Left ventricle myocardium inferior (tissue), 1 donor: ENCODE data around the gene RPS19BP1. TPM values are rescaled to one million over a fixed set of nuclear protein-coding genes. Genes with fewer than 3 reads are reported as not detected.

Experiments used
- DNase-seq: peaks from one replicate; pipeline ENCODE4 v3.0.0-alpha.2; 2020
- H3K27ac ChIP-seq: fragments of 200-600 bp; replicated peaks from 2 replicates; pipeline ENCODE4 v1.8.0; 2021
- H3K27me3 ChIP-seq: fragments of 200-600 bp; 2 replicates; pipeline ENCODE4 v1.8.0; 2021; ENCODE audit warnings: low read depth
- H3K36me3 ChIP-seq: fragments of 200-600 bp; 2 replicates; pipeline ENCODE4 v1.8.0; 2021
- H3K4me1 ChIP-seq: fragments of 200-600 bp; 2 replicates; pipeline ENCODE4 v1.8.0; 2021
- H3K4me3 ChIP-seq: fragments of 200-600 bp; 2 replicates; pipeline ENCODE4 v1.8.0; 2021; ENCODE audit warnings: mild to moderate bottlenecking, moderate library complexity
- H3K9me3 ChIP-seq: fragments of 200-600 bp; replicated peaks from 2 replicates; pipeline ENCODE4 v1.8.0; 2021
- intact Hi-C: fragments of 100-400 bp; cut with micrococcal nuclease; formaldehyde crosslinking; loops from one replicate; pipeline ENCODE4 v1.11.0; 2022
- total RNA-seq: library from RNA; stranded (reverse); fragmentation: NEBNext Ultra II Directional; extraction: Animal tissue kit (Norgen Biotek cat#: 25700); gene quantifications from one replicate; pipeline ENCODE4 v1.2.1, GENCODE V29; 2021
- TF ChIP-seq, protein P1 (sequence below): fragments of 200-600 bp; IDR thresholded peaks from 2 replicates; pipeline ENCODE4 v1.8.0; 2021; ENCODE audit warnings: antibody characterized with exemption, mild to moderate bottlenecking, borderline replicate concordance
- donor health status: DM: no; HTN: yes; CAD: no; lungs with severe emphysema.

The RPS19BP1 gene
- total RNA-seq, 1 donor from 2014 or later = 59.3 TPM

DNA sequence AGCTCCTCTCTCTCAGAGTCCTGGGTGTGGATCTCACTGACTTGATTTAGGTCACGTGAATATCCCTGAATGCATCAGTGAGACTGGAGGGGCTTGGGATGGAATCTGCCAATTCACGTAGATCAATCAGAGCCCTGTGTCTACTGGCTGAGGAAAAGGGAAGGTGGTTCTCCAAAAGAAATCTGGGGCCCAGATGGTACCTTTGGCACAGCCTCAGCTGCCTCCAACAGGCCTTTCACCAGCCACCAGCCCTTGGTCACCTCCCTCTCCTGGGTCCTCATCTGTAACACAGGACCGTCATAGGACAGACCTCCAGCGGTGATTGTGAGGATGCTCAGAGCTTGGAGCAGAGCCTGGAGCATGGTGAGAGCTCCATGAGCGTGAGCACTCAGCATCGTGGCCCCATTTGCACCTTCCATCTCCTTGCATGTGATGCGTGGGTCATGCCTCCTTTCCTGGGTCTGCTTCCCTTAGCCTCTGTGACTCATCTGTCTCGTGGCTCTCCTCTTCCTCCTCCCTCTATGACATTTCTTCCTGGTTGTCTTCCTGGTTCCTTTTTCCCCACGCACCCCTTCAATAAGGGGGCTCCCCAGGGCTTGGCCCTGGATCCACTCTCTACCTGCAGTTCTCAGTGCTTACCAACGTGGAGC is 38.0 kb downstream of the RPS19BP1 start:
- H3K27me3 ChIP-seq = no peaks in the 10 kb centered on the region
- no peak overlapping the region for H3K4me3 ChIP-seq
- H3K4me1 ChIP-seq = peaks cover 50% of the 10 kb centered on the region
- H3K9me3 ChIP-seq = no peaks in the 10 kb centered on the region
- DNase-seq = no peak
- no peaks in the 10 kb centered on the region for H3K36me3 ChIP-seq
- TF ChIP-seq, protein P1, sequence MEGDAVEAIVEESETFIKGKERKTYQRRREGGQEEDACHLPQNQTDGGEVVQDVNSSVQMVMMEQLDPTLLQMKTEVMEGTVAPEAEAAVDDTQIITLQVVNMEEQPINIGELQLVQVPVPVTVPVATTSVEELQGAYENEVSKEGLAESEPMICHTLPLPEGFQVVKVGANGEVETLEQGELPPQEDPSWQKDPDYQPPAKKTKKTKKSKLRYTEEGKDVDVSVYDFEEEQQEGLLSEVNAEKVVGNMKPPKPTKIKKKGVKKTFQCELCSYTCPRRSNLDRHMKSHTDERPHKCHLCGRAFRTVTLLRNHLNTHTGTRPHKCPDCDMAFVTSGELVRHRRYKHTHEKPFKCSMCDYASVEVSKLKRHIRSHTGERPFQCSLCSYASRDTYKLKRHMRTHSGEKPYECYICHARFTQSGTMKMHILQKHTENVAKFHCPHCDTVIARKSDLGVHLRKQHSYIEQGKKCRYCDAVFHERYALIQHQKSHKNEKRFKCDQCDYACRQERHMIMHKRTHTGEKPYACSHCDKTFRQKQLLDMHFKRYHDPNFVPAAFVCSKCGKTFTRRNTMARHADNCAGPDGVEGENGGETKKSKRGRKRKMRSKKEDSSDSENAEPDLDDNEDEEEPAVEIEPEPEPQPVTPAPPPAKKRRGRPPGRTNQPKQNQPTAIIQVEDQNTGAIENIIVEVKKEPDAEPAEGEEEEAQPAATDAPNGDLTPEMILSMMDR = no peak
- no peak overlapping the region for H3K27ac ChIP-seq
- intact Hi-C loops = no loop called here

- Histone ChIP-seq H3K4me3 (no peak overlapping the region), H3K4me1 (peaks cover 43% of the 10 kb centered on the region), H3K27ac (no peak overlapping the region), H3K36me3 (no peaks in the 10 kb centered on the region), H3K27me3 (no peaks in the 10 kb centered on the region), H3K9me3 (no peaks in the 10 kb centered on the region)
- DNase-seq = no peak
- TF ChIP-seq, protein P1 = no peak
- intact Hi-C loops = no loop called here
Measured at GRCh38 chr22:39493759-39494158, 38.8 kb downstream of the RPS19BP1 start.

- H3K9me3 ChIP-seq = no peaks in the 10 kb centered on the region
- peaks cover 32% of the 10 kb centered on the region for H3K4me1 ChIP-seq
- DNase-seq = no peak
- H3K36me3 ChIP-seq = peaks cover 10% of the 10 kb centered on the region
- intact Hi-C loops = no loop called here
- H3K4me3 ChIP-seq = no peak overlapping the region
- H3K27ac ChIP-seq = no peak overlapping the region
- no peaks in the 10 kb centered on the region for H3K27me3 ChIP-seq
- TF ChIP-seq, protein P1 = no peak
Measured at GRCh38 chr22:39492186-39492585, 40.4 kb downstream of the RPS19BP1 start.

- peaks cover 10% of the 10 kb centered on the region for H3K36me3 ChIP-seq
- H3K9me3 ChIP-seq = no peaks in the 10 kb centered on the region
- H3K4me3 ChIP-seq = no peak overlapping the region
- no peak for DNase-seq
- intact Hi-C loops = no loop called here
- no peak overlapping the region for H3K27ac ChIP-seq
- TF ChIP-seq, protein P1 = no peak
- no peaks in the 10 kb centered on the region for H3K27me3 ChIP-seq
- peaks cover 32% of the 10 kb centered on the region for H3K4me1 ChIP-seq
Measured at GRCh38 chr22:39491696-39492095, 40.9 kb downstream of the RPS19BP1 start.

DNA sequence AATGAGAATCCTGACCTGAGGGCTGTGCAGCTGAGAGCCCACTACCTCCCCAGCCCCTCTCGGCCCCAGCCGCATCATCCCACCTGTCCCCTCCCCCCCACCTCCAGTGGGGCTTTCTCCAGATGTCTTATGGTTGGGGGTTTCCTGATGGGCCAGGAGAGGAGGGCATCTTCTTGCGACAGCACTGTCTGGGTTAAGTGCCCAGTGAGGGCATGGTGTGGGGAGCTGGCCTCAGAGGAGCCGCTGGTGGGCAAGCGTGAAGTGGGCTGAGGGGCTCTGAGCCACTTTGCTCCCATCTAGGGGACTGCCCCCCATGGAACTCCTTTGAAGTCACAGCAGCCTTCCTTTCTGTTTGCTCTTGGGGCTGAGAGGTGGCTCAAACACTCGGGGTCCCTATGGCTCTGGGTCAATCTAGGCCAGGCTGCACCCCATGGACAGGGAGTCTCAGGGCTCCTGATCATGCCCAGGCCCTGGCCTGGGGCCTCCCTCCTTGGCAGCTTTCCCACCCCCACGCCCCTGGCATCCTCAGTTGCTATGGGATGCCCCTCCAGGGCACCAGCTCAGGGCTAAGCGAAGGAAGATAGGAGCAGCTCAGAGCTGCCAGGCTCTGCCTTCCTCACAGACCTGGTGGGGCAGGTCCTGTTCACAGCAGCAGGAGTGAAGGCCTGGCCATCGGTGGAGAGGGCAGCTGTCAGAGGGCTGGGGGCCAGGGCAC is 41.4 kb downstream of the RPS19BP1 start:
- H3K27ac ChIP-seq = no peak overlapping the region
- no peak for DNase-seq
- H3K9me3 ChIP-seq = no peaks in the 10 kb centered on the region
- intact Hi-C loops = no loop called here
- peaks cover 29% of the 10 kb centered on the region for H3K4me1 ChIP-seq
- H3K36me3 ChIP-seq = peaks cover 10% of the 10 kb centered on the region
- TF ChIP-seq, protein P1 = no peak
- no peak overlapping the region for H3K4me3 ChIP-seq
- H3K27me3 ChIP-seq = no peaks in the 10 kb centered on the region
